Measurements from ENCODE around the gene ABHD5. TPM values are rescaled to one million over a fixed set of nuclear protein-coding genes. Genes with fewer than 3 reads are reported as not detected.
"Not testable (repeated sequence)": the region's sequence is repeated elsewhere in the genome, so short reads cannot be mapped to it uniquely, and the experiment has no call there.

ABHD5 gene
- total RNA-seq, 1 experiment from 2014 or later = 20.3 TPM

- DNase-seq = no peak
- H3K27ac Mint-ChIP-seq (ENCODE audit: unreplicated experiment) = no peak overlapping the region
- no peaks in the 10 kb centered on the region for H3K27me3 Mint-ChIP-seq (ENCODE audit: unreplicated experiment)
- peaks cover 3% of the 10 kb centered on the region for H3K9me3 Mint-ChIP-seq (ENCODE audit: low read depth, unreplicated experiment)
- CTCF ChIA-PET = interaction anchor here (0.6 kb wide), 1 partner anchor 15 kb away, joined by 3 read pairs; no protein-coding TSS in a partner anchor
- TF ChIP-seq CTCF (IDR thresholded peaks at IDR 0.05; ENCODE audit: unreplicated experiment) = no peak
- peaks cover 17% of the 10 kb centered on the region for H3K4me1 Mint-ChIP-seq (ENCODE audit: low read depth, unreplicated experiment)
- no peak overlapping the region for H3K4me3 Mint-ChIP-seq (ENCODE audit: low read depth, unreplicated experiment)
- BruUV-seq (replicated peaks) = no TSS peak
- intact Hi-C loops (cut with micrococcal nuclease; ENCODE audit: unreplicated experiment) = no loop called here
- H3K36me3 Mint-ChIP-seq (ENCODE audit: insufficient read depth, unreplicated experiment) = no peaks in the 10 kb centered on the region
Measured at GRCh38 chr3:43648957-43649356, 41.8 kb upstream of the ABHD5 start.

- H3K4me3 Mint-ChIP-seq (ENCODE audit: low read depth, unreplicated experiment) = no peak overlapping the region
- DNase-seq = no peak
- H3K27ac Mint-ChIP-seq (ENCODE audit: unreplicated experiment) = no peak overlapping the region
- H3K9me3 Mint-ChIP-seq (ENCODE audit: low read depth, unreplicated experiment) = peaks cover 3% of the 10 kb centered on the region
- intact Hi-C loops (cut with micrococcal nuclease; ENCODE audit: unreplicated experiment) = no loop called here
- no peak for TF ChIP-seq CTCF (IDR thresholded peaks at IDR 0.05; ENCODE audit: unreplicated experiment)
- peaks cover 17% of the 10 kb centered on the region for H3K4me1 Mint-ChIP-seq (ENCODE audit: low read depth, unreplicated experiment)
- CTCF ChIA-PET = no interaction called here
- no peaks in the 10 kb centered on the region for H3K36me3 Mint-ChIP-seq (ENCODE audit: insufficient read depth, unreplicated experiment)
- no peaks in the 10 kb centered on the region for H3K27me3 Mint-ChIP-seq (ENCODE audit: unreplicated experiment)
- no TSS peak for BruUV-seq (replicated peaks)
Measured at GRCh38 chr3:43649365-43649968, 41.3 kb upstream of the ABHD5 start.

- no TSS peak for BruUV-seq (replicated peaks)
- no peak for DNase-seq
- peaks cover 17% of the 10 kb centered on the region for H3K4me1 Mint-ChIP-seq (ENCODE audit: low read depth, unreplicated experiment)
- H3K27ac Mint-ChIP-seq (ENCODE audit: unreplicated experiment) = no peak overlapping the region
- TF ChIP-seq CTCF (IDR thresholded peaks at IDR 0.05; ENCODE audit: unreplicated experiment) = no peak
- CTCF ChIA-PET = no interaction called here
- H3K27me3 Mint-ChIP-seq (ENCODE audit: unreplicated experiment) = no peaks in the 10 kb centered on the region
- H3K4me3 Mint-ChIP-seq (ENCODE audit: low read depth, unreplicated experiment) = no peak overlapping the region
- intact Hi-C loops (cut with micrococcal nuclease; ENCODE audit: unreplicated experiment) = no loop called here
- H3K36me3 Mint-ChIP-seq (ENCODE audit: insufficient read depth, unreplicated experiment) = no peaks in the 10 kb centered on the region
- peaks cover 3% of the 10 kb centered on the region for H3K9me3 Mint-ChIP-seq (ENCODE audit: low read depth, unreplicated experiment)
Measured at GRCh38 chr3:43650345-43650744, 40.4 kb upstream of the ABHD5 start.

- CTCF ChIA-PET; H3K4me1 Mint-ChIP-seq (ENCODE audit: low read depth, unreplicated experiment); H3K27me3 Mint-ChIP-seq (ENCODE audit: unreplicated experiment); BruUV-seq (replicated peaks); H3K27ac Mint-ChIP-seq (ENCODE audit: unreplicated experiment); intact Hi-C loops (cut with micrococcal nuclease; ENCODE audit: unreplicated experiment); DNase-seq; H3K9me3 Mint-ChIP-seq (ENCODE audit: low read depth, unreplicated experiment); H3K36me3 Mint-ChIP-seq (ENCODE audit: insufficient read depth, unreplicated experiment); H3K4me3 Mint-ChIP-seq (ENCODE audit: low read depth, unreplicated experiment): not testable (repeated sequence)
Measured at GRCh38 chr3:43656390-43656789, 34.3 kb upstream of the ABHD5 start.

- intact Hi-C loops (cut with micrococcal nuclease; ENCODE audit: unreplicated experiment) = no loop called here
- Mint-ChIP-seq H3K27ac (ENCODE audit: unreplicated experiment) (no peak overlapping the region), H3K36me3 (ENCODE audit: insufficient read depth, unreplicated experiment) (no peaks in the 10 kb centered on the region), H3K4me3 (ENCODE audit: low read depth, unreplicated experiment) (no peak overlapping the region), H3K27me3 (ENCODE audit: unreplicated experiment) (no peaks in the 10 kb centered on the region), H3K4me1 (ENCODE audit: low read depth, unreplicated experiment) (no peaks in the 10 kb centered on the region), H3K9me3 (ENCODE audit: low read depth, unreplicated experiment) (peaks cover 6% of the 10 kb centered on the region)
- TF ChIP-seq CTCF (IDR thresholded peaks at IDR 0.05; ENCODE audit: unreplicated experiment) = no peak
- DNase-seq = no peak
- no TSS peak for BruUV-seq (replicated peaks)
- CTCF ChIA-PET = no interaction called here
Measured at GRCh38 chr3:43659250-43659880, 31.4 kb upstream of the ABHD5 start.

GRCh38 chr3:43661376-43661775 is 29.4 kb upstream of the ABHD5 start:
- H3K27ac Mint-ChIP-seq (ENCODE audit: unreplicated experiment); H3K36me3 Mint-ChIP-seq (ENCODE audit: insufficient read depth, unreplicated experiment); H3K4me1 Mint-ChIP-seq (ENCODE audit: low read depth, unreplicated experiment); intact Hi-C loops (cut with micrococcal nuclease; ENCODE audit: unreplicated experiment); H3K9me3 Mint-ChIP-seq (ENCODE audit: low read depth, unreplicated experiment); DNase-seq; CTCF ChIA-PET; H3K27me3 Mint-ChIP-seq (ENCODE audit: unreplicated experiment); BruUV-seq (replicated peaks); H3K4me3 Mint-ChIP-seq (ENCODE audit: low read depth, unreplicated experiment): not testable (repeated sequence)

GRCh38 chr3:43665011-43665410 is 25.7 kb upstream of the ABHD5 start:
- BruUV-seq (replicated peaks); H3K4me3 Mint-ChIP-seq (ENCODE audit: low read depth, unreplicated experiment); H3K4me1 Mint-ChIP-seq (ENCODE audit: low read depth, unreplicated experiment); CTCF ChIA-PET; DNase-seq; intact Hi-C loops (cut with micrococcal nuclease; ENCODE audit: unreplicated experiment); H3K9me3 Mint-ChIP-seq (ENCODE audit: low read depth, unreplicated experiment); H3K36me3 Mint-ChIP-seq (ENCODE audit: insufficient read depth, unreplicated experiment); H3K27me3 Mint-ChIP-seq (ENCODE audit: unreplicated experiment); H3K27ac Mint-ChIP-seq (ENCODE audit: unreplicated experiment): not testable (repeated sequence)

Measured in Calu3 (cell line).